ELR (cell line): ENCODE data around the gene MAPK8.

Source experiments
- DNase-seq: peaks from one replicate; pipeline ENCODE4 v3.0.0-alpha.2; 2015; ENCODE audit warnings: low read depth

MAPK8 gene

DNA sequence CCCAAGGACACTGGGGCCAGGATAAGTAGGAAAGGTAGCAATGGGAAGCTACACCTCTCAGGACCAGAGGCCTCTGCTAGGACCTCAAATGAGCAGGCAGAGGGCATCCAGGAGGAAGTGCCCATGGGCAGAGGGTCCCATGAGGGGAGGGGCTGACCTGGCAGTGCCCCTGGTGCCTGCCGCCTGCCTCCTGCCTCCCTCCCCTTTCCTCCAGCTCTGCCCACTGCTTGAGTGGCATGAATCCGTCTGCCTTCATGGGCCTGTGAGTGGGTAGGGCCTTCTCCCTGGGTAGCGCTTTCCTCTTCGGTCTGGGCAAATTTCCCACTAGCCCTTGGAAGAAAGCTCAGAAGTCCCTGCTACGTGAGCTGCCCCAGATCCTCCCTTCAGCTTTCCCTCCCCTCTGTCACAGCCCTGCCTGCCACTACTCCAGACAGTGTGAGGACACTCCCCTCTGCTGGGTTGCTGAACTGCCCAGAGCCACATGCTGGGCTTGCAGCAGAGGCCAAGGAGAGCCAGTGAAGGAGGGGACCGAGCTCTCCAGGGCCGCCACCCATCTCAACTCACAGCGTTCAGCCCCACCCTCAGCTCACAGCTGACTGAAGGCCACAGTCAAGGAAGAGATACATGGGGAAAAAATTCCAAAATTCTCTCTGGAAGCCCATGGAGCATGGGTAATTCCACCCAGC, 157.0 kb downstream of the MAPK8 start:
- DNase-seq: no peak

DNA sequence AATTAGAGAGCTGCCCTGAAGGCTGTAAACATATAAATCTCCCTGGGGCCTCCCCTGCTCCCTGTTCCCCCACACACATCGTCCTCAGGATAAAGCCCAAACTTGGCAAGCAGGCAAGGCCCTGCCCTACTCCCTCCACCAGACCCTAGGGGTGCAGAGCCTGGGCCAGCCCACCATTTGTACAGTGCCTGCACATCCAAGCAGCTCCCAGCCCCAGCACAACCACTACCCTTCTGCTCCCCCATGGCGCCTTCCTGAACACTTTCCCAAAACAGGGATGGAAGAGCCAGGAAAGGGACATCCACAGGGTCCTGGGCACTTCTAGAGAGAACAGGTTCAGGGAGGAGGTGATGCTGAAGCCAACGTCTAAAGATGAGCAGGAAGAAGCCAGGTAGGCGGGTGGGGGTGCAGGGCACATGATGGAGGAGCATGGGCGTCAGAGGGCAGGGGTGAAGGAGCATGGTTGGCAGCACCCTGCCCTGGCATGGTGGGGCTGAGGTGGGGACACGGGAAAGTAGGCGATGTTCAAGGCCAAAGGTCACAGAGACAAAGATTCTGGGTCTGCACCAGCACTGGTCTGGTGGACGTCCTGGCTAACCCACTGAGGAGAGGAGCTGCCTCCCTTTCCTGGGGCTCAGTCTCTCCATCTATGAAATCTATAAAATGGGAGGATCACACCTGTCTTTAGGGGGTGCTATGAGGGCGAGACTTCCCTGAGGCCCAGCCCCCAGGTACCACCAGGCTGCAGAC, 157.8 kb downstream of the MAPK8 start:
- DNase-seq: no peak

DNA sequence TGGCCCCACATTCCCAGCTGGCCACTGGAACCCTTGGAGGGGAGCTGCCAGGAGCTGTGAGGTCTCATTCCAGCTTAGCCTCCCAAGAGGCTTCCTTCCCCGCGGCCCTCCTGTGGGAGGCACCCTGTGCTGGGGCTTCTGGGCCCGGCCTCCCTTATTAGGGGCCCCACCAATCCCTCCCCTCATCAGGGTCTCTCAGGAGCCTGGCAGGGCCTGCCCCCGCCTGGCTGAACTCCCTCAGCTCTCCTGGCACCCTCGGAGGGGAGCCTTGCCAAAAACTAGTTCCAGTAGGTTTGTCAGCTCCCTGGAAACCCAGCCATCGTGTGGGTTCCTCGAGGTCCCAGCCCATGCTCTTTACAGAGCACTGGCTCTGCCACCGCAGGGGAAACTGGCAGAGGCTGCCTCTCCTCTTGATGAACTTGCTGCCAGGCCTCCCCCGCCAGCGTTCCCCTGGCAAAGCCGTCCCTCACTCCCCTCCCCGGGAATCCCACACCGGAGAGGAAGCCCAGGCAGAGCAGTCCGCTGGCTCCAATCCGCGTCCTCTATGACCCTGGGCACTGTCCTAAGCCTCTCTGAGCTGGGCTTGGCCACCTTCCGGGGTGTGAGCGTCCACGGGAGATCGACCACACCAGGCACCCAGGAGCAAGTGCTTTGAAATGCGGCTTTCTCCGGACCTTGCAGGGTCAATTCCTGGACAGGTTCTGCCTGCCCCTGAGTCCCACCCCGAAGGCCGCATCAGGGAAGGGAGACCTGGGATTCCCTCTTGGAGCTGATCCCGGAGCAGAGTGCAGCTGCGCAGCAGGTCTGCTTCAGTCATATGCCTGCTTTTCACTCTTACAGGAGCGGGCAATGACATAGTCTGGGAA, 158.6 kb downstream of the MAPK8 start:
- DNase-seq: no peak

DNA sequence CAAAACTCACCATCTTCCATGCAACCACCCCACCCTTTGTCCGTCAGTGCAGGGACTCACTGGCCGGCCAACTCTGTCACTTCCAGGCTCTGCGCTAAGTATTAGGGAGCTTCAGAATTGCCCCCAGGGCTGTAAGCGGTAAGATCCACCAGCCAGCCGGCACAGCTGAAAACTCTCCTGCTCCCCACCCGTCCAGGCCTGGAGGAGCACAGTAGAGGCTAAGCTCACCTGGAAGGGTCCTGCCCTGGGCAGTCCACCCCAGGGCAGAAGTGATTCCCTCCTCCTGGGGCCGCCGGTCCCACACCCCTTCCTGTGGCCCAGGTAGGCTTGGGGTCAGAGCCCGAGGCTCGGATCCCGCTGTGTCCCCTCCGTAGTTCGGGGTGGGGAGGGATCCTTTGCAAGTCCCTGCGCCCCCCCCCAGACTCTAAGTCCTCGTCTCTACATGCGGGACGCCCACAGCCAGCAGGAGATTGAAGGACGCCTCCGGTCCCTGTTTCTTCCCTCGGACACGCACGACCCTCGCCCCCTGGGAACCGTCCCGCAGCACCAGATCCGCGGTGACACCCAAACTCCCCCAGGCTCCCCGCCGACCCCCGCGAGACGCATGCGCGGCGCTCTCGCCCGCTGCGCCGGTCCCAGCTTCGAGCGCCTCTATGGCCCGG, 159.5 kb downstream of the MAPK8 start:
- no peak for DNase-seq

DNA sequence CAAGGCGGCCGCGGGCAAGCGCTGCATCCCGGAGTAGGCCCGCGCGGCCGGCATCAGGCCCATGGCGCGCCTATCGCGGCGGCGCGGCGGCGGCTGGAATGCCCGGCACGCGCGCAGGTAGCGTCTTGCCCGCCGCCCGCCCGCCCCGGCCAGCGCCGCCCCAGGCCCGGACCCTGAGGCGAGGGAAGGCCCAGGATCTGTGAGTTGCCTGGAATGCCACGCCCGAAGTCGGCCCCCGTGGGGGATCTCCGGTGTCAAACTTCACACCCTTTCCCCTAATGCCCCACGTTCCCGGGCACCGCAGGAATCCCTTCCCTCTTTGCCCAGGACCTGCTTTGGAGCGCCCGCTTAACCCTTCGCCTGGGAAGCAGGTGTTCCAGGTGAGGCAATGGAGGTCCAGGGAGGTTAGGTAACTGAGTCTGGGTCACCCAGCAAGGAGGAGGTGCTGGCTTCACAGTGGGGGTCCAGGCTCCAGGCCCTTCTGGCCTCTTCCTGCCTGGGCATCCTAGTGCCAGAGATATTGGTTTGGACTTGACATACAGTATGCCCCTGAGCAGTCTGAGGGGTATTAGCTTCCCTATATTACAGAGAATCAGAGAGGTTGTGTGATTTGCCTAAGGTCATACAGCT, 160.2 kb downstream of the MAPK8 start:
- DNase-seq: no peak

DNA sequence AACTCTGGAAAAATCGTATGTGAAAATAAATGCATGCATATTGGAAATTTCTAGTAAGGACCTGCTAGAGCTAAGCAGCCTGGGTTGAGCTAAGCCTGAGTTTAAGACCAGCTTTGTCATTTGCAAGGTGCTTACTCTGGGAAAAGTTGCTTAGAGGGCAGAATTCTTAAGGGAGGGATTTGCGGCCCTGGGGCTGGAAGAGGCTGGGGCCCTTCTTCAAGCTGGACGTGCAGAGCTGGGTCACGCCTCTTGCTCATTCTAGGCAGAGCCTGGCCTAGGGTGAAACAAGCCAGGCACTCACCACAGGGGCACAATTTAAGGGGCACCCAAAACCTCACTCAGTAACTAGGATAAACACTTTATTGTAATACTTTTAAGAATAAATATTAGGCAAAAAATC, 161.2 kb downstream of the MAPK8 start:
- DNase-seq: no peak

DNA sequence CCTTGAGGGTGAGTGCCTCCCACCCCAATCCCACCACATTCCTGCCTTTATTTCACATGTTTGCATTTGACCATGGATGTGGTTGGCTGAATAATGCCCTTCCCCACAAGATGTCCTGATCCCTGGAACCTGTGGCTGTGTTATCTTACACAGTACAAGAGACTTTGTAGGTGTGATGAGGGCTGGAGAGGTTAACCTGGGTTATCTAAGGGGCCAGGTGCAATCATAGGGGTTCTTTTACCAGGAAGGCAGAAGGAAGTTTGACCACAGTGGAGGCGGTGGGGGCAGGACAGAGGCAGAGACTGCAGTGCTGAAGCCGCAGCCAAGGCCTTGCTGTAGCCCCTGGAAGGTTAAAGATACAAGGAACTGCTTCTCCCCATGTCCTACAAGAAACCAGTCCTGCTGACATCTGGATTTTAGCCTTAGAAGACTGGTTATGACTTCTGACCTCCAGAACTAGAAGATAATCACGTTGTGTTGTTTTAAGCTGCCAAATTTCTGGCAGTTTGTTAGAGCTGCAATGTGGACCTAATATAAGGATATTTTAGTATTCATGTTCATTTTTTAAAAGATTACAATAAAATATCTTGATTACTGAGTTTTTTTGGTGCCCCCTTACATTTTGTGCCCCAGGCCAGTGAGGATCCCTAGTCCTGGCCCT, 161.8 kb downstream of the MAPK8 start:
- no peak for DNase-seq

DNA sequence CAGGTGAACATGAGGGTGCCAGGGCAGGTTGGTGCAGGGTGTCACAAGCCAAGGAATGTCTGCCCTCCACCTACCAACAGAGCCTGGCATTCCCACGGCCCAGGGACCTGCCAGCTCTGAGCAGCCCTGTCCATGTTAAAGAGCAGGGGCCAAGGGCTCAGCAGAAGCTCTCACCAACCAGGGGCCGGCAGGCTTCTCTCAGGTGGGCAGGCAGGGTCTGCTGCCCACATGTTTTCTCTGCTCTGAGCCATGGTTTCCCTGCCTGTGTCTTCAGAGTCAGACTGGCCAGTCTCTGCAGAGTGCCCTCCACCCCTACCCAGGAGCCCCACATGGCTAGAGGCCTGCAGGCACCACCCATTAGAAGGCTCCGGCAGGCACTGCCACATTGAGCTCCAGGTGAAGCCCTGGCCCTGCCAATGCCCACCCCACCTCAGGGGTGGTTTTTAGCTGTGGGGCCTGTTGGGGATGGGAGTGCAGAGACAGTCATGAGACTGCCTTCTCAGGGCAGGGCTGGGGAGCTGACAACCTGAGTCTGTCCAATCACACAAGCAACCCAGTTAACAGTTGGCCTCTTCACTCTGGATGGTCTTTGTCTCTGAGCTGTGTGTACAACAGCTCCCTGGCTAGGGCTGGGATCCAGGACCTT, 162.5 kb downstream of the MAPK8 start:
- no peak for DNase-seq

DNA sequence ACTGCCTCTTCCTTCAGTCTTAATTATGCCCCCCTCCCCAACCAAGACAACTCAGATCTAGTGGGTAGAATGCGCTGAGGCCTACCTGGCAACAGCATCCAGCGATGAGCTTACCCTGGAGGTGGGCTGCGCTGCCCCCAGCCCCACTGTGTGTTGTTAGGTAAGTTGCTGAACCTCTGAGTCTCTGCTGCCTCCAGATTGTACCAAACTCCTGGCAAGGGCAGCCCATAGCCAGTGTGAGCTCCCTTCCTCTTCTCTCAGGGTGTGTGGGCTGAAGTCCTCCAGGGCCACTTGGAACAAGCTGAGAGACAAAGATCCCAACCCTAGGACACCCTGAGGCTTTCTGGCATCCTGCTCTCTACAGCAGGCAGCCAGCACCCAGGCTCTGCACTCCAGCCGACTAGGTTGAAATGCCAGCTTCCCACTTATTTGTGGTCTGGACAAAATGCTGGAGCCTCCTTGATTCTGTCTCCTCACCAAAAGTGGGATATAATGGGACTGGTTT, 163.1 kb downstream of the MAPK8 start:
- no peak for DNase-seq

DNA sequence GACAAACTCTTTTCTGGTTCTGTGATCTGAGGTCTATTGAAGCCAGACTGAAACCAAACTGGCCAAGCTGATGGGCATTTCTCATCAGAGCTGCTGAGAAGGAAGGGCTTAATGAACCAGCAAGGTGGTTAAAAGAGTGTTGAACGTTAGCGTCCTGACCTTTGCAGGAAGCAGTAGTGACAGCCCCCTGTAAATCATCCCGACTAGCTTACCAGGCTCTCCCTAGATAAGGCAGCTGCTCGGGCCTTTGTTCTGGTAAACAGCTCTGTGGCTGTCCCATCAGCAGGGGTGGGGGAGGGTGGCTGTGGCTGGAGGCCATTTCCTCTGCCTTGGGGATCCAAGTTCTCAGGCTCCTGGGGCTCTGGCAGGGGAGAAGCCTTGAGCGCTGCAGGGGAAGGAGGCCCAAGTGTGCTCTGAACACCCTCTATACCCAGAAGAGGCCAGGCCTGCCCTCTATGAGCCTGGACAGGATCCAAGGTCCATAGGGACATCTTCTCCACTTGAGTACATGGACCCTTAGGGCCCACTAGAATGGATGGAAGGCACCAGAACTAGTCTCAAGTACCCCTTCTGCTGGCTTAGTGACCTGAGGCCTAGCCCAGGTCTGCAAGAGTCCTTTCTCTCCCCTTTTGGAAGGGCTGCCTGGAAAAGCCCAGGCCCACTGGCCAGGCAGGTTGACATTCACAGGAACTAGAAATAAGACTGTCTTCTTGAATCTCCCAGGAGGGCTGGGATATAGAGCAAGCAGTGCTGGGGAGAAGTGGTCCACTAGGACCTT, 163.8 kb downstream of the MAPK8 start:
- no peak for DNase-seq

DNA sequence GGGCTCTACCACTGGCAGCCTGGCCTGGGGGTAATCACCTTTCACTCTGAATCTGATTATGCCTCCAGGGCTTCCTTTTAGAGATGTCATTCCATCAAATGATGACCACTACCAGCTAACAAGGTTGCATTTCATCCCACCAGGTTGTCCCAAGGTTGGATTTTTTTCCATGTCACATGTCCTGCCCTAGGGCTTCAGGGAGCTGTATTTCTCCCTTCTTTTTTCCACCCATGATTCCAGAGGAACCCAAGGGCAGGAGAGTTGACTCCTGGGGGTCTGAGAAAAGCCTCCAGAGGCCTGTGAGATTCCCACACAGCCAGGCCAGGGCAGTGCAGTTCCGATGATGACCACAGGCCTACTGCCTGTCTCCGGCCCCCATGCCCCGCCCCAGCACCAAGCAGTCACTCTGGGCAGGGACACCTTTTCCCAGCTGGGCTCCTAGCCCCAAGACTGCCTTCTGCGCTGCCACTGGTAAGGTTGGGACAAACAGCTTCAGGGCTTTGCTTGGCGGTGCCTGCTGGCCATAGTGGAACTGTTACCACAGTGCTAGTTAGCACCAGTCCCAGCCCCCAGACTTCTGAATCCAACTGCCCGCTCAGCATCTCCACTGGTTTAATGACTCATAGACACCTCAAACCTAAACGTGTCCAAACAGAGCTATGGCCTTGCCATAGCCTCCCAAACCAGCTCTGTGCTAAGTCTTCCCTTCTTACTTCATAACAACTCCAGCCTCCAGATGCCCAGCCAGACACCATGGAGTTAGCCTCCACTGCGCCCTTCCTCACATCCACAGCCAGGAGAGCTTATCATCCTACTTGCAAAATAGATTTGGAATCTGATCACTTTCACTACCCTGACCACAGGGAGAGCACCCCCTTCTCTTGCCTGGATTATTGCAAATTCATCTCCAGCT, 164.7 kb downstream of the MAPK8 start:
- peak; percentile 59 for DNase-seq

DNA sequence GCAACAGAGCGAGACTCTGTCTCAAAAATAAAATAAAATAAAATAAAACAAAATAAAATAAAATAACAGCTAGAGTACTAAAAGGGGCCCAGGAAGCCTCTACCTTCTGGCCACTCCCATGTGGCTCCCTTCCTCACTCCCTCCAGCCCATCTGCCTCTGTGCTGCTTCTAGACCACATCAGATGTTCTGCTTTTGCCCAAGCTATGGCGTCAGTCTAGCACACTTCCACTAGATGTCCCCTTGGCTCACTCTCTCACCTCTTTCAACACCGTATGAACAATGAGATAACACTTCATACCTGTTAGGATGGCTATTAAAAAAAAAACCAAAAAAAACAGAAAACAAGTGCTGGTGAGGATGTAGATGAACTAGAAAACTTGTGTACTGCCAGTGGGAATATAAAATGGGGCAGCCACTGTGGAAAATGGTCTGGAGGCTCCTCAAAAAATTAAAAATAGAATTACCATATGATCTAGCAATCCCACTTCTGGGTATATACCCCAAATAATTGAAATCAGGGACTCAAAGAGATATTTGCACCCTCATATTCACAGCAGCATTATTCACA, 166.1 kb downstream of the MAPK8 start:
- DNase-seq: no peak

DNA sequence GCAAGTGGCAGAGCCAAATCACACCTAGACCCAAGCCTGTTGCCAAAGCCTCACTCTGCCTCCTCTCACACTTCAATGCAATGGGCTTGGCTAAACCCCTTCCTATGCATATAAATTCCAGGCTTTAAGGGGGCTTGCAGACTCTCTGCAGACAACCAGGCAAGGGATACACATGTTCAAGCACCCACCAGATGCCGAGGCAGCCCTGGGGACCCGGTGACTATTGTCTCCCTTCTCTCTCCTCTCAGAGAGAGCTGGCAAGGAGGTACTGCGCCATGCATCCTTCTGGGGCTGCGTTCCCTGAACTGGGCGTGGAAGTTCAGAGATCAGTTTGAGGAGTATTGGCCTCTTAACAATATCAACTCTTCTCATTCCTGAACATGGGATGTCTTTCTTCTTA, 167.2 kb downstream of the MAPK8 start:
- DNase-seq: no peak

DNA sequence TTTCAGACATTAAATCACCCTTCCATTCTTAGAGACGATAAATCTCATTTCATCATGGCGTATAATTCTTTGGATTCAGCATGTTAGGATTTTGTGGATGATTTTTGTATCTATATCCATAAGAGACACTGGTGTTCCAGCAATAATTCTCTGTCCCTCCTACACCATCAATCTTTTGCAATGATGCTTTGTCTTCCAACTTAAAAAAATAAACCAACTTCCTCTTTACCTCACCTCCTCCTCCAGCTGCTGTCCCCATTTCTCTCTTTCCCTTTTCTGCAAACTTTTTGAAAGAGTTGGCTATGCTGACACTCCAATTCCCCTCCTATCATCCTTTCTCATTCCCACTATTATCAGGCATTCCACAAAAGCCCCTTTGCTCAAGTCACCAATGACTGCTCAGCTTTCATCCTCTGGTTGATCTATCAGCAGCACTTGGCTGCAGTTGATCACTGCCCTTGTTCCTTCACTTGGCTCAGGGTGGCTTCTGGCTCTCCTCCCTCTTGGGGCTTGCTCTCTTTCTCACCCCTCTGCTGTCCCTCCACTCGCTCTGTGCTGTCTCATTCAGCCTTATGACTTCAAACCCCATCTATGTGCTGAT, 168.4 kb downstream of the MAPK8 start:
- no peak for DNase-seq

DNA sequence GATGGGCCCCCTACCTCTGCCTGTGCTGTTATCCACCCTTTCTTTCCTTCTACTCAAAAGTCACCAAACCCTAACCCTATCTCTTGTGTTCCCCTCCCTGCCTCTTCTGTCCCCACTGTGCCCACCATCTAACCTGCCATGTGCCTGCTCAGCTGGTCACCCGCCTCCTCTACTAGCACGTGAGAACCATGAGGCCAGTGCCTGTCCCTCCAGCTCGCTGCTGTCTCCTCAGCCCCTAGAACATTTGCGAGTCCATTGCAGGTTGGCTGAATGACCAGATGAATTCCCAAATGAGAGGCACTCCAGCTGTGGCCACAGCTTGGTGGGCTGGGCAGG, 169.4 kb downstream of the MAPK8 start:
- no peak for DNase-seq

DNA sequence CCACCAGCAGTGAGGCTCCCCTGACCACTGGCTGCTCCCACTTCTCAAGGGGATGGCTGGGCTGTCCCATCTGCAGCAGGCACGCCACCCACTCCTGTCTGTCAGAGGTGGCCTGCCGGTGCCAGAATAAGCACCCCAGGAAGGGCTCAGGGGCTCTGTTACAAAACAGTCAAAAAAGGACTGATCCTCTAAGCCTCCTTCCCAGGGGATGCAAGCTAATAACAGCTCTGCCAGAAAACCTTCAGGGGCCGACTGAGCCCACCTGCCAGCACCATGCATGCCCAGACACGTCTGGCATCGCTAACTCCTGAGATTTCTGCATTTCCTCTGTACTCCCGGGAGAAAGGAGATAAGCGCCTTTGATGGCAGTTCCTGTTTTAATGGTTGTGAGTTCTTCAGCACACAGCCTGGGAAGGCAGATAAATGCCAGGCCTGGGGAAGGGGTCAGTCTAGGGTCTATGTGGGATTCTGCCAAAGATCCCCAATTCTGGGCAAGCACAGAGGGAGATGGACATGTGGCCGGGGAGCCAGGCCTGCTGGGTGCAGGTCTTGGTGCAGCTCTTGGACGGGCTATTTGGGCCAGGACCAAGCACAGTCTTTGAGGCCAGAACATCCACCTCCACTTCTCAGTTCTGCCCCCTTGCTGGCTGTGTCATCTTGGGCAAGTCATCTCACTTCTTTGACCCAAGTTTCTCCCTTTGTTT, 170.0 kb downstream of the MAPK8 start:
- no peak for DNase-seq

DNA sequence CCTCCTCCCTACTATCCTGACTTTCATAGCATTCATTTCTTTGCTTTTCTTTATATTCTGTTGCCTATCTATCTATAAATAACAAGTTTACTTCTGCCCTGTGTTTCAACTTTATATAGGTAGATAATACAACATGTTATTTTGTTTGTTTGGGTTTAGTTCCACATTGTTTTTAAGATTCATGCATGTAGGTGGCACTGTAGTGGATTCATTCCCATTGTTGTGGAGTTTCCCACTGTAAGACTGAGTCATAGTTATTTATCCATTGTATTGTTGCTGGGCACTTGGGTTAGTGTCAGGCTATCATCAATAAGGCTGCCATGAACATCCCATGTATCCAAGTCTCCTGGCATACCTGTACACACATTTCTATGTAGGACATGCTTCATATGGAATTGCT, 170.7 kb downstream of the MAPK8 start:
- DNase-seq: no peak
